MM.1S (cell line): ENCODE results near the gene ADAP1.

Experiments
- DNase-seq: peaks from one replicate; pipeline ENCODE4 v3.0.0-alpha.2; 2015
- H2AFZ ChIP-seq: fragments of 300-600 bp; sonication (generic); 2 replicates; pipeline ENCODE4 v1.6.0; 2016; ENCODE audit warnings: antibody characterized with exemption, low read length
- H3F3A ChIP-seq: fragments of 300-600 bp; sonication (generic); 2 replicates; pipeline ENCODE4 v1.6.1; 2016; ENCODE audit warnings: mild to moderate bottlenecking, antibody characterized with exemption, low read length, moderate library complexity, mixed read lengths; ENCODE audit not compliant: insufficient read depth
- H3K27ac ChIP-seq: fragments of 300-600 bp; sonication (generic); 2 replicates; pipeline ENCODE4 v1.5.1; 2016; ENCODE audit warnings: mild to moderate bottlenecking, low read length
- H3K27me3 ChIP-seq: fragments of 300-600 bp; sonication (generic); replicated peaks from 2 replicates; pipeline ENCODE4 v1.6.0; 2016; ENCODE audit warnings: low read length; ENCODE audit not compliant: insufficient read depth
- H3K36me3 ChIP-seq: fragments of 300-600 bp; sonication (generic); replicated peaks from 2 replicates; pipeline ENCODE4 v1.6.1; 2016; ENCODE audit warnings: mild to moderate bottlenecking, low read length, mixed read lengths; ENCODE audit not compliant: insufficient read depth
- H3K4me1 ChIP-seq: fragments of 300-600 bp; sonication (generic); 2 replicates; pipeline ENCODE4 v1.6.1; 2016; ENCODE audit warnings: low read length, mixed read lengths
- H3K4me2 ChIP-seq: fragments of 300-600 bp; sonication (generic); 2 replicates; pipeline ENCODE4 v1.6.0; 2016; ENCODE audit warnings: low read depth, low read length
- H3K4me3 ChIP-seq: fragments of 300-600 bp; sonication (generic); 2 replicates; pipeline ENCODE4 v1.5.1; 2016; ENCODE audit warnings: low read length, mixed read lengths
- H3K79me2 ChIP-seq: fragments of 300-600 bp; sonication (generic); 2 replicates; pipeline ENCODE4 v1.6.1; 2016; ENCODE audit warnings: mixed run types, low read length, mixed read lengths
- H3K9ac ChIP-seq: fragments of 300-600 bp; sonication (generic); 2 replicates; pipeline ENCODE4 v1.6.1; 2016; ENCODE audit warnings: low read length, mixed read lengths
- H3K9me2 ChIP-seq: fragments of 300-600 bp; sonication (generic); replicated peaks from 2 replicates; pipeline ENCODE4 v1.6.1; 2016; ENCODE audit warnings: mild to moderate bottlenecking, low read length, mixed read lengths; ENCODE audit not compliant: insufficient read depth
- H3K9me3 ChIP-seq: fragments of 300-600 bp; sonication (generic); replicated peaks from 2 replicates; pipeline ENCODE4 v1.6.1; 2016; ENCODE audit warnings: mild to moderate bottlenecking, low read length, mixed read lengths; ENCODE audit not compliant: insufficient read depth
- H4K20me1 ChIP-seq: fragments of 300-600 bp; sonication (generic); 2 replicates; pipeline ENCODE4 v1.6.1; 2016; ENCODE audit warnings: mild to moderate bottlenecking, low read length, moderate library complexity, mixed read lengths; ENCODE audit not compliant: insufficient read depth
- CTCF ChIP-seq: fragments of 300-600 bp; sonication (generic); IDR thresholded peaks from 2 replicates; pipeline ENCODE4 v1.5.1; 2016; ENCODE audit warnings: antibody characterized with exemption, low read length, mixed read lengths
- EZH2 ChIP-seq: fragments of 300-600 bp; sonication (generic); optimal IDR thresholded peaks from 2 replicates; pipeline ENCODE3; 2017; ENCODE audit warnings: low read depth, mild to moderate bottlenecking, antibody characterized with exemption, low read length, mixed read lengths
- EZH2phosphoT487 ChIP-seq: fragments of 300-600 bp; sonication (generic); IDR thresholded peaks from 2 replicates; pipeline ENCODE4 v1.6.1; 2018; ENCODE audit warnings: antibody characterized with exemption, low read length

ADAP1 gene

GRCh38 chr7:974820-975681 is 20.6 kb upstream of the ADAP1 start, which contains the start of gene COX19:
COX19 (minus strand) TSS chr7:975549; CDS start chr7:975509, 40 bp downstream.
- peak; percentile 89 for DNase-seq
- Histone ChIP-seq H3K4me1 (no peaks in the 10 kb centered on the region), H3K4me2 (peak within 1 kb of the TSS; percentile 77), H3K9me2 (no peaks in the 10 kb centered on the region), H3F3A (peaks cover 5% of the 10 kb centered on the region; the same call in 1 of the 2 replicates), H3K79me2 (peaks cover 48% of the 10 kb centered on the region), H3K9ac (peak within 1 kb of the TSS; percentile 99), H4K20me1 (peaks cover 6% of the 10 kb centered on the region; the same call in 1 of the 2 replicates), H3K27me3 (peaks cover 31% of the 10 kb centered on the region), H3K4me3 (peak within 1 kb of the TSS; percentile 99), H3K27ac (peak within 1 kb of the TSS; percentile 86), H3K9me3 (no peaks in the 10 kb centered on the region), H3K36me3 (0 out of 2 replicates have a peak, but pooled peaks cover 10% of the 10 kb centered on the region), H2AFZ (peak within 1 kb of the TSS; percentile 90)
- TF ChIP-seq CTCF (no peak), EZH2phosphoT487 (no peak)

DNA sequence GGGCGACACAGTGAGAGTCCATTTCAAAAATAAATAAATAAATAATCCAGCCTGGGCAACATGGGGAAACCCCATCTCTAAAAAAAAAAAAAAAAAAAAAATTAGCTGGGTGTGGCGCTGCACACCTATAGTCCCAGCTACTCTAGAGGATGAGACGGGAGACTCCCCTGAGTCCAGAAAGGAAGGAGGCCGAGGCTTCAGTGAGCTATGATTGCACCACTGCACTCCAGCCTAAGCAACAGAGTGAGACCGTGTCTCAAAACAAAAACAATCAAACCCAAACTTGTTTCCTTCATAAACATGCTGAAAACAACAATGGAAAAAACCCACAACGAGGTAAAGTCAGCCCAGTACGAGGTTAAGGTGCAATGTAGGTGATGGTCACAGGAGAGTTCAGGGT is 19.7 kb upstream of the ADAP1 start:
- Histone ChIP-seq H3K79me2 (peaks cover 52% of the 10 kb centered on the region), H3F3A (peaks cover 5% of the 10 kb centered on the region; the same call in 1 of the 2 replicates), H2AFZ (no peak overlapping the region), H3K4me1 (no peaks in the 10 kb centered on the region), H4K20me1 (peaks cover 6% of the 10 kb centered on the region; the same call in 1 of the 2 replicates), H3K36me3 (0 out of 2 replicates have a peak, but pooled peaks cover 10% of the 10 kb centered on the region), H3K9ac (peak overlapping the region; percentile 99; the same call in 1 of the 2 replicates), H3K27ac (peak overlapping the region; percentile 86; the same call in 1 of the 2 replicates), H3K9me2 (no peaks in the 10 kb centered on the region), H3K9me3 (no peaks in the 10 kb centered on the region), H3K4me2 (peak overlapping the region; percentile 77), H3K4me3 (peak overlapping the region; percentile 99), H3K27me3 (peaks cover 23% of the 10 kb centered on the region)
- TF ChIP-seq CTCF (no peak), EZH2phosphoT487 (no peak), EZH2 (no peak)
- DNase-seq: no peak

DNA sequence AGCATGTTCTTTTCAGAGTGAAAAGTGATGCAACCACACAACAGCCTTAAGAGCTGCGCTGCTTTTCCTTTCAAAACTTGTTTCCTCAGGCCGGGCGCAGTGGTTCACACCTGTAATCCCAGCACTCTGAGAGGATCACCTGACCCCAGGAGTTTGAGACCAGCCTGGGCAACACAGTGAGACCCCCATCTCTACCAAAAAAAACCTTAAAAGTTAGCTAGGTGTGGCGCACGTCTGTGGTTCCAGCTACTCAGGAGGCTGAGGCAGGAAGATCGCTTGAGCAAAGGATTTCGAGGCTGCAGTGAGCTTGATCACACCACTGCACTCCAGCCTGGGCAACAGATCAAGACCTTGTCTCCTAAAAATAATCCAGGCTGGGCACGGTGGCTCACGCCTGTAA is 18.8 kb upstream of the ADAP1 start:
- TF ChIP-seq EZH2phosphoT487: no peak
- TF ChIP-seq CTCF: no peak
- no peak for TF ChIP-seq EZH2

More for the DNA sequence above, 18.8 kb upstream of the ADAP1 start:
- no peak overlapping the region for H3K4me3 ChIP-seq
- no peak for DNase-seq
- no peak overlapping the region for H3K27ac ChIP-seq
- H3K79me2 ChIP-seq: peaks cover 52% of the 10 kb centered on the region
- H3K27me3 ChIP-seq: peaks cover 14% of the 10 kb centered on the region
- H3K9me2 ChIP-seq: no peaks in the 10 kb centered on the region
- H3K4me1 ChIP-seq: no peaks in the 10 kb centered on the region
- no peak overlapping the region for H2AFZ ChIP-seq
- peaks cover 5% of the 10 kb centered on the region; the same call in 1 of the 2 replicates for H3F3A ChIP-seq
- H3K9me3 ChIP-seq: no peaks in the 10 kb centered on the region
- H3K36me3 ChIP-seq: 0 out of 2 replicates have a peak, but pooled peaks cover 15% of the 10 kb centered on the region
- no peak overlapping the region for H3K4me2 ChIP-seq
- no peak overlapping the region for H3K9ac ChIP-seq
- H4K20me1 ChIP-seq: peaks cover 6% of the 10 kb centered on the region; the same call in 1 of the 2 replicates
